Inflammatory macrophage treated with lipopolysaccharide for 4 hours (primary cell): ENCODE data around the gene SPRR1B.
"Not testable (repeated sequence)": the region's sequence is repeated elsewhere in the genome, so short reads cannot be mapped to it uniquely, and the experiment has no call there.

Source experiments
- DNase-seq: peaks from one replicate; pipeline ENCODE4 v3.0.0-alpha.2; 2020

Gene SPRR1B

GRCh38 chr1:153030895-153031294 lies at the start of gene SPRR1B:
TSS of gene SPRR1B (plus strand) at chr1:153031203. CDS start at chr1:153032346, 1,143 bp downstream.
- DNase-seq: no peak

GRCh38 chr1:152982076-152982475 lies 48.9 kb upstream of the SPRR1B start:
- no peak for DNase-seq

DNA sequence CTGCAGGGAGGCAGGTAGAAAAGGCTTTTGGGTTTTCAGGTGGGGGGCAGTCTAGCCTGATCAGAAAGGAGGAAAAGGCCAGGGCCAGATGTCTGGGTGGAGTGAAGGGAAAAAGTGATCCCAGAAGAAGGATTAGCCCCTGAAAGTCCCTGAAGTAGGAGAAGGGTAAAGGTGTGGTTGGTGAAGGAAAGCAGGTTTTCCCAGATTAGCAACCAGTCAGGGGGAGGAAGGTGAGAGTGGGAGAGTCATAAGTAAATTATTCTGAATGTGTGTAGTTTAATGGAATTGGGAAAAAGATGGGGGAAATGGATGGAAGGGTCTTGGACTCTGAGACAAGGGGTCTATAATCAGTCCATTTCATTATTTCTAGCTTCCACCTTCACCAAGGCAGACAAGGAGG lies 47.8 kb upstream of the SPRR1B start:
- DNase-seq: no peak

DNA sequence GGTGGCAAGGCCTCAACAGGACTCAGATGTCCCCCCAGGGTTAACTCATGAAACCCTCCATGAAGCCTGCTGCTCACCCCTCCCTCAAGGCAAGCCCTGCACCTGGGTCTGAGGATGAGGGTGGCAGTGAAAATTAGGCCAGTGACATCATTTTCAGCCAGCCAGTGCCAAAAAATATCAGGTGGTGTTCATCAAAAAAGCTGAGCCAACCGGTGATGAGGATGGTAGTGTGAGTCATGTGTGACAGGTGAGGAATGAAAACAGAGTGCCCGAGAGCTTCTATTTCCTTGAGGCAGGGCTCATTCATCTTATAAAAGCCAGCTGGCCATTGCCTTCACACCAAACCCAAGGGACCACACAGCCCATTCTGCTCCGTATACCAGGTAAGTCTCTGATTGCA lies 47.3 kb upstream of the SPRR1B start, which contains the start of gene SPRR1A:
Gene SPRR1A, plus strand, starts transcription at position 339 of the 400 bp plus-strand sequence. CDS start 1,150 bp downstream, outside the sequence.
- no peak for DNase-seq

GRCh38 chr1:152986578-152986977 lies 44.4 kb upstream of the SPRR1B start:
- no peak for DNase-seq

- no peak for DNase-seq
Observed at GRCh38 chr1:152993186-152993585, 37.8 kb upstream of the SPRR1B start.

DNA sequence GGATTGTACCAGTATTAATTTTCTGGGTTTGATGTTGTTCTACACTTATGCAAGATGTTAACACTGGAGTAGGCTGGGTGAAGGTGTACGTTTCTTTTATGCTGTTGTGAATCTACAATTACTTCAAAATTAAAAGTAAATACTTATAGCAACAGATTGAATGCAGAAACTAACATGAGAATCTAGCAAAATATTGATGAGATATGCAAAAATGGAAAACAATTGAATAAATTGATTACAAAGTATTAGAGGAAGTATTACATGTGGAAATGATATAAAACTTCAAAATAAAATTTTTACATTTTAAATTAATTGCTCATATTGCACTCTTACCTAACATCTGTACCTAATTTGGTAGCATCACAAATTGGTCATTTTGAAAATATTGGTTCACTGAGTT lies 35.2 kb upstream of the SPRR1B start:
- no peak for DNase-seq

DNA sequence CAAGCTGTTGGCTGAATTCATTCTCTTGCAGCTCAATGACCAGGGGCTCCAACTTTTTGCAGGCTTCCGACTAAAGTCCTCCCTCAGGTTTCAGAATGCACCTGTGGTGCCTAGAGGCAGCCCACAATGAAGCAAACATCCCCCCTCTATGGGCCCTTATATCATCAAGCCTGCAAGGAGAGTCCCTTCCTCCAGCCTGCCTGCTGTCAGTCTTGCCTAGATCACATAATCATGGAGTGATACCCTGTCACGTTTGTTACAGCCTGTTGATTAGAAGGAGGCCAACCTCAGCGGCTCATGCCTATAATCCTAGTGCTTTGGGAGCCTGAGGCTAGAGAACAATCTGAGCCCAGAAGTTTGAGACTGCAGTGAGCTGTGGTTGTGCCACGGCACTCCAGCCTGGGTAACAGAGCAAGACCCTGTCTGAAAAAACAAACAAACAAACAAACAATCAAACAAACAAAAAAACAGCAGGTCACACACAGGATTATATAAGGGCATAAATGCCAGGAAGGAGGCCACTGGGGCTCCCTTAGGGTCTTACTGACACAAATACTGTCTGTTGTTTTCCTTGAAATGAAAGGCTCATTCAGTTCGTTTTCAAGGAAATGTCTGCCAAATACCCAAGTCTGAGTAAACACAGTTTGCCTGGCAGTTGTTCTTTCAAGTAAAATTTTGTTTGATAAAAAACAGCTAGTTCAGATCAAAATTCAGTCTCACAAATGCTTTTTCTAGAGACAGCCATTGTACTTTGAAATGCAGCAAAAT lies 34.2 kb upstream of the SPRR1B start:
- no peak for DNase-seq

- no peak for DNase-seq
Observed at GRCh38 chr1:152997901-152998300, 33.1 kb upstream of the SPRR1B start.

DNA sequence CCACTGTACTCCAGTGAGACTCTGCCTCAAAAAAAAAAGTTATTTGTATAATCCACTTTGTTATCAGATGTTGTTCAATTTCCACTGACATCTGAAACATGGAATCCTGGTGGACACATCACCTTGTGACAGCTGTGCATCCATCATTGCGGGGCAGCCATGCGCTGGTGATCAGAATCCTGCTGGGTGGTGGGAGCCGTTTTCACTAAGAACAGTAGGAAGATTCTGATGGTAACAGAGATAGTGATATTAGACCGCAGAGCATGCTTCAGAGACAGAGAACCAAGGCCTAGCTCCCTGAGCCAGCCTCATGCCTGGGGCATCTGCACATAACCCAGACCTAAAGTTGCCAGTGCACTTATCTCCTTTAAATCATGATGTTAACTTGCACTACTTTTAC lies 32.5 kb upstream of the SPRR1B start:
- DNase-seq: no peak

DNA sequence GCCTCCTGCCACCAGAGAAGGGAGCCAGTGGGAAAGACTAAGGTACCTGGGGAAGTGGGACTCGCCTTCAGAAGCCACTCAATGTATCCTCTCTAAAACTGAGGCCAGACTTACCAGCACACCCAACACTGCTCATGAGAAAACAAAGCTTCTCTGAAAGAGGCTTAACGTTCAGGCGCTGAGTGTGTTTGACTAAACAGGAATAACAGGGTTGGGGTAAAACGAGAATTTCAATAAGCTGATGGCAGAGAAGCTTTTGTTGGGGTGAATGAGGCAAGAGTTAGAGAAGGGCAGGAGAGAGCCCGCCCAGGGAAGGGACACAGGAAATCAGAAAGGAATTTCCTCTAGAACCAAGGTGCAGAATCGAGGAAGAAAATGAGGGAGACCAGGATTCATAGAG lies 31.2 kb upstream of the SPRR1B start:
- DNase-seq: no peak

- no peak for DNase-seq
Observed at GRCh38 chr1:153000294-153000693, 30.7 kb upstream of the SPRR1B start.

- DNase-seq: no peak
Observed at GRCh38 chr1:153001382-153001781, 29.6 kb upstream of the SPRR1B start, which contains the start of gene SPRR3. TSS of gene SPRR3 (plus strand) at chr1:153001749. CDS start at chr1:153003021, 1,272 bp downstream.

DNA sequence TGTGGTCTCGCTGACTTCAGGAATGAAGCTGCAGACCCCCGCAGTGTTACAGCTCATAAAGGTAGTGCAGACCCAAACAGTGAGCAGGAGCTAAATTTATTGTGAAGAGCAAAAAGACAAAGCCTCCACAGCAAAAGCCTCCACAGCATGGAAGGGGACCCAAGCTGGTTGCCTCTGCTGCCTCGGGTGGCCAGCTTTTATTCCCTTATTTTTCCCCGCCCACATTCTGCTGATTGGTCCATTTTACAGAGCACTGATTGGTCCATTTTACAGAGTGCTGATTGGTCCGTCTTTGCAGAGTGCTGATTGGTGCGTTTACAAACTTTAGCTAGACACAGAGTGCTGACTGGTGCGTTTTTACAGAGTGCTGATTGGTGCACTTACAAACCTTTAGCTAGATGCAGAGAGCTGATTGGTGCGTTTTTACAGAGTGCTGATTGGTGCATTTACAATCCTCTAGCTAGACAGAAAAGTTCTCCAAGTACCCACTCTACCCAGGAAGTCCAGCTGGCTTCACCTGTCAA lies 19.7 kb upstream of the SPRR1B start:
- not testable (repeated sequence) for DNase-seq

GRCh38 chr1:153021829-153022228 lies 9.2 kb upstream of the SPRR1B start:
- DNase-seq: not testable (repeated sequence)

- not testable (repeated sequence) for DNase-seq
Observed at GRCh38 chr1:153022340-153022739, 8.7 kb upstream of the SPRR1B start.

- DNase-seq: no peak
Observed at GRCh38 chr1:153023109-153023508, 7.9 kb upstream of the SPRR1B start.

DNA sequence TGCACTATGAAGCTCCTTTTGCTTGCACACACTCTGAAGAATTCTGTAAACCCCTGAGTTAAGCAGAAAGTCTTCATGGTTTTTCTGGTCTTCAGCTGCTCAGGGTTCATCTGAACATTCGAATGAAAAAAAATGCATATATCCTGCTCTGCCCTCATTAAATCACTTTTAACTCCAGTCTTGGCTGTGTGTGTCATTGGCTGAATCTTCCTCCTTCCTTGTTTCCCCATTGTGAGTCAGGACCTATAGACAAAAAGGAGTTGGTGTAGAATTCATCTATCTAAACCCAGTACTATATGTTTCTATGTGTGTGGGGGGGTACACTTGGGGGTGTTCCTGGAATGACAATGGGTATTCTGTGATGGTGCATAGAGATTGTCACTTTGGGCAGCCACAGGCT lies 6.6 kb upstream of the SPRR1B start:
- DNase-seq: no peak

DNA sequence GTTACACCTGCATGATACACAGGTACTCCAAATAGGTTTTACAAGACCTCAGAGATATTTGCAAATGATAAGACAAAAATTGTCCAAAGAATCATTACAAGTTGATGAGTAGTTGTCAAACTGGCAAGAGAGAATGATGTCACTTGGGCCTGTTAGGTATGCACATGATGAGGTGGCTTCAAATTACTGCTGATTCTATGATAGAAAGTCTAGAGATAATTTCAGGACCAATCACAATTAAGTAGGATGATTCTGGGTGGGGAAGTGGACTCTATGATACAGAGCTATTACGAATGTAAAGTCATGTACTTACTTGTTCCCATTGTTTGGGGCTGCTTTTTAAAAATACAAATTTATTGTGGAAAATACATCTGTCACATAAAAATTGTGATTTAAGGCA lies 5.2 kb upstream of the SPRR1B start:
- no peak for DNase-seq

DNA sequence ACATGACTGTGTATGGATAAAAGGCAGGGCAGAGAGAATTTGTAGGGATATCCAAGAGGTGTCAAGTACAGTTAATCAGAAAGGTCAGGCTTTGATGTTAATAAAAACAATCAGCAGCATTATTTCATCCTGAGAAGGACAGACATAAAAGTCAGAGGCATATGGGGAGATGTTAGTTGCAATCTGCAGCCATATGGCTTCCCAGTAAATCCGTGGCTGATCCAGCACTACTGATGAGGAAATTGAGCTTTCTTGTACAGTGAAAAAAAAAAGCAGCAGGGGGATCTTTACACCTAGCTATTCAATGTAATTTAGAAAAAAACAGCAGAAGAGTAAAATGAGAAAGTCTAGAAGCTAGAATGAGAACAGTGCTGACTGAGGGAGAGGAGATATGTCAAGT lies 2.2 kb upstream of the SPRR1B start:
- DNase-seq: no peak

DNA sequence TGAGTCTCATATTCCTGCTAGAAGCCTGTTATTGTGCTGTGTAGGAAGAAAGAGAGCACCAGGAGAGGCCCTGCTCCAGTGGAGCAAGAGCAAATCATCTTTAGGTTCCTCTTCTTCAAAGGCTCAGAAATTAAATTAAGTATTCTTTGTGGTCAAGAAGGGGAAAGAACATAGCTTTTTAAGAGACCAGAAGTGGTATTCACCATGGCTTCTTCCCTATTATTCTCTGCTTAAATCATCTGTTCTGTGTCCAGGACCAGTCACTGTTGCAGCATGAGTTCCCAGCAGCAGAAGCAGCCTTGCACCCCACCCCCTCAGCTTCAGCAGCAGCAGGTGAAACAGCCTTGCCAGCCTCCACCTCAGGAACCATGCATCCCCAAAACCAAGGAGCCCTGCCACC lies 1.1 kb downstream of the SPRR1B start:
- DNase-seq: peak; percentile 3

DNA sequence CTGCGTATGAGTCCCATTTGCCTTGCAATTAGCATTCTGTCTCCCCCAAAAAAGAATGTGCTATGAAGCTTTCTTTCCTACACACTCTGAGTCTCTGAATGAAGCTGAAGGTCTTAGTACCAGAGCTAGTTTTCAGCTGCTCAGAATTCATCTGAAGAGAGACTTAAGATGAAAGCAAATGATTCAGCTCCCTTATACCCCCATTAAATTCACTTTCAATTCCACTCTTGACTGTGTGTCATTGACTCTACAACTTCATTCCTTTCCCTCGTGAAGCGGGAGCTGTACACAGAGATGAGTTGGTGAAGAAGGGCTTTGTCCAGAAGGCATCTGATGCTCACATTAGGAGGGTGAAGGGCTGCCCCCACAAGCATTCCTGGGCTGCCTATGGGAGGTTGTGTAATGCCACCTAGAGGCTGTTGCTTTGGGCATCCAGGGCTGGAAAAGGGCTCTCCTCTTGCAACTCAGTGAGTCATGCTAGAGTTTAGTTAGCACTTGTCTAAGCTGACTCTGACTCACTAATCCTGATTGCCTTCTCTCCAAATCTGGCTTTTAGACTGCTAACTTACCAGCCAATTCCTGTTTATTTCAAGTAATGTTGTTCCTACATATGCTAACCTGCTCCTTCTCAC lies 1.8 kb downstream of the SPRR1B start:
- DNase-seq: peak; percentile 35

GRCh38 chr1:153035211-153035610 lies 4.2 kb downstream of the SPRR1B start:
- no peak for DNase-seq
